Prostate gland (tissue), 2 donors: ENCODE results near the gene RASSF1.

Source experiments
- POLR2A ChIP-seq: fragments of 450-650 bp; IDR thresholded peaks from one replicate; pipeline ENCODE4 v1.6.1; 2016; ENCODE audit warnings: antibody characterized with exemption, mild to moderate bottlenecking
- POLR2AphosphoS5 ChIP-seq: sonication (generic); formaldehyde crosslinking; IDR thresholded peaks from one replicate; pipeline ENCODE4 v1.6.1; 2017; ENCODE audit warnings: antibody characterized with exemption
- TF ChIP-seq, protein P1 (sequence below), 4 experiments: fragments of 200-600 bp in 2 of 4; fragments of 450-650 bp in 2 of 4; sonication (generic) in 2 of 4; IDR thresholded peaks; 1 replicate in 3 of 4; 2 replicates in 1 of 4; pipeline ENCODE4 v1.5.1; 2016 to 2019; ENCODE audit warnings: antibody characterized with exemption in 4 of 4, mild to moderate bottlenecking in 2 of 4, moderate library complexity in 2 of 4

DNA sequence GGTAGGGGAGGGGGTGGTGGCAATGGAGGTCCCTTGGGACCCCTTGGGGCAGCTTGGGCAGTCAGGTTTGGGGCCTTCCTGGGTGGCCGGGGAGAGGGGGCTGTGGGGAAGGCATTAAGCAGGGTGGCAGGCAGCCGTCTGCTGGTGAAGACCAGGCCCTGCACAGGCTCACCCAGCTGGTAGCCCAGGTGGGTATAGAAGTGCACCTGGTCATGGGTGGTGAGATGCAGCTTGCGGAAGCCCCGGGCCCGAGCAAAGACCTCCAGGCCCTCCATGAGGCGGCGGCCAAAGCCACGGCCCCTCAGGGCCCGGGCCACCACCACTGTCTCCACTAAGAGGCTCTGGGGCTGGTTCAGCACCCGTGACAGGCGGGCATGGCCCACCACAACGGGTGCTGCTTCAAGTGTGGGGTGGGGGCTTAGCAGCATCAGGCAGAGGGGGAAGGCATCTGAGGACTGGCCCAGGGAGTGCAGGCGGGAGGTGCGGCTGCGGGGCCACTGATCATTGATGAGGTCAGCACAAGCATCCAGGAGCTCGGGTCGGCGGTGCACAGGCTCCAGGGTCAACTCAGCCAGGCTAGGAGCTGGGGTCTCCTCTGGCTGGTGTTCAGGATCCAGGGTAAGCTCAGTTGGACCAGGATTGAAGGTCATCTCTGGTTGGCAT, 43.8 kb downstream of the RASSF1 start:
- TF ChIP-seq, protein P1, sequence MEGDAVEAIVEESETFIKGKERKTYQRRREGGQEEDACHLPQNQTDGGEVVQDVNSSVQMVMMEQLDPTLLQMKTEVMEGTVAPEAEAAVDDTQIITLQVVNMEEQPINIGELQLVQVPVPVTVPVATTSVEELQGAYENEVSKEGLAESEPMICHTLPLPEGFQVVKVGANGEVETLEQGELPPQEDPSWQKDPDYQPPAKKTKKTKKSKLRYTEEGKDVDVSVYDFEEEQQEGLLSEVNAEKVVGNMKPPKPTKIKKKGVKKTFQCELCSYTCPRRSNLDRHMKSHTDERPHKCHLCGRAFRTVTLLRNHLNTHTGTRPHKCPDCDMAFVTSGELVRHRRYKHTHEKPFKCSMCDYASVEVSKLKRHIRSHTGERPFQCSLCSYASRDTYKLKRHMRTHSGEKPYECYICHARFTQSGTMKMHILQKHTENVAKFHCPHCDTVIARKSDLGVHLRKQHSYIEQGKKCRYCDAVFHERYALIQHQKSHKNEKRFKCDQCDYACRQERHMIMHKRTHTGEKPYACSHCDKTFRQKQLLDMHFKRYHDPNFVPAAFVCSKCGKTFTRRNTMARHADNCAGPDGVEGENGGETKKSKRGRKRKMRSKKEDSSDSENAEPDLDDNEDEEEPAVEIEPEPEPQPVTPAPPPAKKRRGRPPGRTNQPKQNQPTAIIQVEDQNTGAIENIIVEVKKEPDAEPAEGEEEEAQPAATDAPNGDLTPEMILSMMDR (IDR thresholded peaks at IDR 0.05) = no peak
- TF ChIP-seq POLR2A = no peak
- no peak for TF ChIP-seq POLR2AphosphoS5
